Liver (tissue), 3 donors: ENCODE results near the gene CELF4.

Source experiments
- CTCF ChIP-seq: fragments of 150-350 bp; IDR thresholded peaks from 2 replicates; pipeline ENCODE4 v1.5.1; 2017; ENCODE audit warnings: improper control_type of control experiment, low read depth, low read length; ENCODE audit not compliant: missing input control
- MAX ChIP-seq: IDR thresholded peaks from 2 replicates; pipeline ENCODE4 v1.6.1; 2016; ENCODE audit warnings: antibody characterized with exemption
- RXRA ChIP-seq, 2 donors: IDR thresholded peaks; 2 replicates each; pipeline ENCODE4 v1.6.1; 2017 to 2018; ENCODE audit warnings: antibody characterized with exemption in 2 of 2, mild to moderate bottlenecking in 1 of 2
- SP1 ChIP-seq: IDR thresholded peaks from 2 replicates; pipeline ENCODE4 v1.6.1; 2018; ENCODE audit warnings: antibody characterized with exemption, mild to moderate bottlenecking
- TAF1 ChIP-seq: conservative IDR thresholded peaks from 2 replicates; pipeline ENCODE4 v1.6.1; 2016; ENCODE audit warnings: antibody characterized with exemption, mild to moderate bottlenecking
- TF ChIP-seq, protein P1 (sequence below): IDR thresholded peaks from 2 replicates; pipeline ENCODE4 v1.6.1; 2016; ENCODE audit warnings: antibody characterized with exemption, mild to moderate bottlenecking
- donor health status: healthy.
- donor health status: healthy.

DNA sequence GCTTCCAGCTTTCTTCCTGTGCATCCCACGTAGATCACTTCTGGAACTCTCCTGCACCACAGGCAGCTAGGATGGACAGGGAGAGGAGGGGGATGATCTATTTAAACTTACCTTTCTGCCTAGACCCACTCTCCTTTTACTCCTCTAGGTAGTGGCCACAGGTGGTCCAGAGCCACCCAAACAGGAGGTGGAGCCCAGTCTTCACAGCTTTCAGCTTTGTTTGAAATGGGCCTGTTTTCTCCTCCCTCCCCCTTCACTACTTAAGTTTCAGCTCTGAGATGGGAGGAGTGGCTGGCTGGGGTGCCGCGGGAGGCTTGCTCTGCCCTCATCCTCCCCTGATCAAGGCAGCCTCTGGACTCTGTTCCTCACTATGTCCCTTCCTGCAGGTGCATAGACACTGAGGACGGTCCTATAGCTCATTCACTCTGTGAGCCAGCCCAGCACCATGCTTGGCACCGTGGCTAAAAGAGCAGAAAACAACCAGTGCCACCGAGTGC, 12.6 kb upstream of the CELF4 start:
- TF ChIP-seq, protein P1, sequence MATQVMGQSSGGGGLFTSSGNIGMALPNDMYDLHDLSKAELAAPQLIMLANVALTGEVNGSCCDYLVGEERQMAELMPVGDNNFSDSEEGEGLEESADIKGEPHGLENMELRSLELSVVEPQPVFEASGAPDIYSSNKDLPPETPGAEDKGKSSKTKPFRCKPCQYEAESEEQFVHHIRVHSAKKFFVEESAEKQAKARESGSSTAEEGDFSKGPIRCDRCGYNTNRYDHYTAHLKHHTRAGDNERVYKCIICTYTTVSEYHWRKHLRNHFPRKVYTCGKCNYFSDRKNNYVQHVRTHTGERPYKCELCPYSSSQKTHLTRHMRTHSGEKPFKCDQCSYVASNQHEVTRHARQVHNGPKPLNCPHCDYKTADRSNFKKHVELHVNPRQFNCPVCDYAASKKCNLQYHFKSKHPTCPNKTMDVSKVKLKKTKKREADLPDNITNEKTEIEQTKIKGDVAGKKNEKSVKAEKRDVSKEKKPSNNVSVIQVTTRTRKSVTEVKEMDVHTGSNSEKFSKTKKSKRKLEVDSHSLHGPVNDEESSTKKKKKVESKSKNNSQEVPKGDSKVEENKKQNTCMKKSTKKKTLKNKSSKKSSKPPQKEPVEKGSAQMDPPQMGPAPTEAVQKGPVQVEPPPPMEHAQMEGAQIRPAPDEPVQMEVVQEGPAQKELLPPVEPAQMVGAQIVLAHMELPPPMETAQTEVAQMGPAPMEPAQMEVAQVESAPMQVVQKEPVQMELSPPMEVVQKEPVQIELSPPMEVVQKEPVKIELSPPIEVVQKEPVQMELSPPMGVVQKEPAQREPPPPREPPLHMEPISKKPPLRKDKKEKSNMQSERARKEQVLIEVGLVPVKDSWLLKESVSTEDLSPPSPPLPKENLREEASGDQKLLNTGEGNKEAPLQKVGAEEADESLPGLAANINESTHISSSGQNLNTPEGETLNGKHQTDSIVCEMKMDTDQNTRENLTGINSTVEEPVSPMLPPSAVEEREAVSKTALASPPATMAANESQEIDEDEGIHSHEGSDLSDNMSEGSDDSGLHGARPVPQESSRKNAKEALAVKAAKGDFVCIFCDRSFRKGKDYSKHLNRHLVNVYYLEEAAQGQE, result no peak
- TF ChIP-seq MAX (no peak), RXRA (IDR thresholded peaks at IDR 0.05) (no peak), TAF1 (no peak), CTCF (no peak), SP1 (no peak)
